Activated CD4-positive, alpha-beta T cell treated with anti-CD3 and anti-CD28 coated beads, Interleukin-2, amount 10 ng/mL, durations not matched to agents 24 days and 14 days (primary cell): Measurements from ENCODE around the gene ARHGAP8. TPM values are rescaled to one million over a fixed set of nuclear protein-coding genes. Genes with fewer than 3 reads are reported as not detected.

Experiments used
- DNase-seq: peaks from one replicate; pipeline ENCODE4 v3.0.0; 2022
- H3K27ac Mint-ChIP-seq: one replicate; pipeline ENCODE4 v1.8.0; 2022; ENCODE audit warnings: mild to moderate bottlenecking, mixed read lengths
- H3K27me3 Mint-ChIP-seq: one replicate; pipeline ENCODE4 v1.8.0; 2022; ENCODE audit warnings: mixed read lengths
- H3K36me3 Mint-ChIP-seq: one replicate; pipeline ENCODE4 v1.8.0; 2022; ENCODE audit warnings: low read depth, mild to moderate bottlenecking, mixed read lengths
- H3K4me1 Mint-ChIP-seq: one replicate; pipeline ENCODE4 v1.8.0; 2021; ENCODE audit warnings: mixed read lengths
- H3K4me3 Mint-ChIP-seq: one replicate; pipeline ENCODE4 v1.8.0; 2022; ENCODE audit warnings: mild to moderate bottlenecking, moderate library complexity, mixed read lengths
- H3K9me3 Mint-ChIP-seq: one replicate; pipeline ENCODE4 v1.8.0; 2021; ENCODE audit warnings: mixed read lengths
- intact Hi-C: fragments of 100-400 bp; cut with micrococcal nuclease; formaldehyde crosslinking; loops from one replicate; pipeline ENCODE4 v1.15.1; 2023
- total RNA-seq: library from RNA; stranded (reverse); gene quantifications from 2 replicates; pipeline ENCODE4 v1.2.3, GENCODE V29; 2022

Gene ARHGAP8
- total RNA-seq, 1 donor from 2014 or later, result 0.12 TPM

DNA sequence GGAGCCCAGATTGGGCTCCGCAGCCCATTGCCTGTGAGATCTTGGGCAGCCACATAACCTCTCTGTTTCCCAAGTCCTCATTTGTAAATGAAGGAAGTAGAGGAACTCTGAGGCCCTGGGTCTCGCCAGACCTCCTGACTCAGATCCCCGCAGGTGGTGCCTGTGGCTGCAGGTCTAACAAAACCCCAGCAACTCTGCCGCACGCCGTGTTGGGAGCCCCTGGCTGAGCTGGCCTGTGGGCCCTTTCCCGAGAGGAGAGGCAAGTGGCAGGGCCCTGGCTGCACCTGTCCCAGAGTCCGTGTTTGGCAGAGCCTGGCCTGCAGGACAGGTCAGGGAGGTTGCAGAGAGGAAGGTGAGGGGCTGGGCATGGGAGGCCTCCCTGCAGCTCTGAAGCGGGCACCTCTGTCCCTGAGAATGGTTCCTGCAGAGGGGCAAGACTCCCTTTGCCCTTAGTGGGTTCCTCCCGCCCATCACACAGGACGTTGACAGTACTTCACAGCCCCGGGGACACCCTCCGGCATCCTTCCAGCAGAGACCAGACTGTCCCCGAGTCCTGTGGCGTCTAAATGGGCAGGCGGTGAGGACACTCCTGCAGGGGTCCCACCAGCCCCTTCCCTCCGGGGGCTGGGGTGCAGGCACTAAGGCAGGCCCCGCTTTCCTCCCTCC lies 67.7 kb downstream of the ARHGAP8 start:
- Mint-ChIP-seq H3K36me3 (no peaks in the 10 kb centered on the region), H3K27ac (no peak overlapping the region), H3K4me1 (no peaks in the 10 kb centered on the region), H3K9me3 (no peaks in the 10 kb centered on the region), H3K27me3 (no peaks in the 10 kb centered on the region), H3K4me3 (no peak overlapping the region)
- no peak for DNase-seq
- intact Hi-C loops, result loop anchor here (1.0 kb wide), 1 partner anchor 276 kb away; no protein-coding TSS in a partner anchor

DNA sequence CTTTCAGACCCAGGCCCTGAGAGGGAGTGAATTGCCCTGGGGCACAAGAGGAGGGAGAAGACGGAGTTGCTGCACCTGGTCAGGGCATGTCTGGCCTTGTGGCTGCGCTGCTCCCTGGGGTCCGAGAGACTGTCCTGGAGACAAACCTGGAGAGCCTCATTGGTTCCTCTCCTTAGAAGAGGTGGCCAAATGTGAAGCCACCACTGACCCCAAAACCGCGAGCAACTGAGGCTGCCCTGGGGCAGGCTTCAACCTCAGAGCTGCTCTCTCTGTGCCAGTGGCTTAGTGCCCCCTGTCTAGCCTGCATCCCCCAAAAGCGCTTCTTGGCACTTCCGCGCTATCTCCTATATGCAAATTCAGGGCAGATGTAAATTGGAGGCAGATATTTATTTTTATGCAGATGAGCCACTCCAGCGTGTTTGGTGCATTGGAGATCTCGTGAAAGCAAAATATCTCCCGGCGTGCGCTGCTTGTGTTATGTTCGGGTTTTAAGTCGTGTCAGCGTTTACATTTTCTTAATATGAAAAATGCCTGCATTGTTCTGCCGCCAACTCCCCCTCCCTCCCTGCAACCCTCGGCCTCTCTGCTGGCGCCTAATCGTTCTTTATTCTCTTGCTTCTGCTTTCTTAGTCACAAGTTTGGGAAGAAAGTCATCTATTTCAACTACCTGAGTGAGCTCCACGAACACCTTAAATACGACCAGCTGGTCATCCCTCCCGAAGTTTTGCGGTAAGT lies 69.5 kb downstream of the ARHGAP8 start:
- Mint-ChIP-seq H3K27ac (no peak overlapping the region), H3K9me3 (no peaks in the 10 kb centered on the region), H3K4me1 (no peaks in the 10 kb centered on the region), H3K27me3 (no peaks in the 10 kb centered on the region), H3K36me3 (no peaks in the 10 kb centered on the region), H3K4me3 (no peak overlapping the region)
- intact Hi-C loops, result no loop called here
- no peak for DNase-seq

DNA sequence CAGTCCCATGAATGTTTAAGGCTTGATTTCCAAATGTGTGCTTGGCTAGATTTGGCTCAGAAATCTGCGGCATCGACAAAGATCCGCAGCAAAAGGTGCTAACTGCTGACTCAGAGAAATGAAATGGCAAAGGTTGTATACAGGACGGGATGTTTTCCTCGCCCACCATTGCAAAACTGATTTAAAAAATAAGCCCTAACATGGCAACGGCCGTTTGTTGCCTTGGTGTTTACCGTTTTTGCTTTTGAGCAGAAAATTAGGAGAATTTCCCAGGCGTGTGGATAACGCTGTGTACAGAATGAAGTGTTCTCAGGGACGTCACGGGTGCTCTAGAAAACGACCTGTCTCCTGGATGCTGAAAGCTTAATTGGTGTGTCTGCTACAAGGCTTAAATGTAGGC lies 70.2 kb downstream of the ARHGAP8 start:
- H3K36me3 Mint-ChIP-seq, result no peaks in the 10 kb centered on the region
- no peak for DNase-seq
- H3K4me1 Mint-ChIP-seq, result no peaks in the 10 kb centered on the region
- H3K4me3 Mint-ChIP-seq, result no peak overlapping the region
- H3K27me3 Mint-ChIP-seq, result no peaks in the 10 kb centered on the region
- no peaks in the 10 kb centered on the region for H3K9me3 Mint-ChIP-seq
- intact Hi-C loops, result no loop called here
- H3K27ac Mint-ChIP-seq, result no peak overlapping the region

DNA sequence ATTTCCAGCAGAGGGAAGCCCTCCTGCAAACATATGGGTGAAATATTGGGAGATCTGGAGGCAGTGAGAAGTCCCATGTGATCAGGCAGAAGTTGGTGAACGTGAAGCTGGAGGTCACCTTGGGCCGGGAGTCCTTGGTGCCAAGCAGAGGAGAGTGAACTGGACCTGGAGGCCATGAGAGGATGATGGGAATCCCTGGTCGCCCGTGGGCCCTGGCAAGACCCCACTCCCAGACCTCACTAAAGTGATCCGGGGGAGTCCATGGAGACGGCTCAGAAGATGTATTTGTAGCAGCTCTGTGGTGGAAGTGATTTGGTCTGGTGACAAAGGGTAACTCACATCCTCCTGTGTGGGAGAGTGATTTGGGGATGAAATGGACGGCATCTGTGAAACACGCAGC lies 71.0 kb downstream of the ARHGAP8 start:
- Mint-ChIP-seq H3K4me3 (no peak overlapping the region), H3K36me3 (no peaks in the 10 kb centered on the region), H3K27ac (no peak overlapping the region), H3K27me3 (no peaks in the 10 kb centered on the region), H3K9me3 (no peaks in the 10 kb centered on the region), H3K4me1 (no peaks in the 10 kb centered on the region)
- DNase-seq, result no peak
- intact Hi-C loops, result no loop called here

DNA sequence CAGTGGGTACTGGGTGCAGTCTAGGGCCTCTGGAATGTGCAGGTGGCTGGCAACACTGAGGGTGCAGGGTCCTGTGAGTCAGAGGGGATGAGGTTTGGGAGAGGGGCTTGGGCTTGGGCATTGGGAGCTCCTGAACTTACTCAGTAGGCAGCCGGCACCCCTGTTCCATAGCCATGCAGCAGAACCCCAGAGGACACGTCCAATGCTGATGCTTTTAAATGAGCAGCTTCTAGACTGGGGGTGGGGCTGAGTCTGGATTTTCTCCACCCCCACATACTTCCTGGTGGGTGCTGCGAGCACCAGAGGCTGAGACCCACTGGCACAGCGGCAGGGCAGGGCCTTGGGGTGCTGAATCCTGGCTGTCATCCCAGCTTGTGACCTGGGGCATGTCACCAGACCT lies 71.4 kb downstream of the ARHGAP8 start:
- Mint-ChIP-seq H3K4me3 (no peak overlapping the region), H3K27me3 (no peaks in the 10 kb centered on the region), H3K27ac (no peak overlapping the region), H3K9me3 (no peaks in the 10 kb centered on the region), H3K4me1 (no peaks in the 10 kb centered on the region), H3K36me3 (no peaks in the 10 kb centered on the region)
- no peak for DNase-seq
- intact Hi-C loops, result no loop called here

DNA sequence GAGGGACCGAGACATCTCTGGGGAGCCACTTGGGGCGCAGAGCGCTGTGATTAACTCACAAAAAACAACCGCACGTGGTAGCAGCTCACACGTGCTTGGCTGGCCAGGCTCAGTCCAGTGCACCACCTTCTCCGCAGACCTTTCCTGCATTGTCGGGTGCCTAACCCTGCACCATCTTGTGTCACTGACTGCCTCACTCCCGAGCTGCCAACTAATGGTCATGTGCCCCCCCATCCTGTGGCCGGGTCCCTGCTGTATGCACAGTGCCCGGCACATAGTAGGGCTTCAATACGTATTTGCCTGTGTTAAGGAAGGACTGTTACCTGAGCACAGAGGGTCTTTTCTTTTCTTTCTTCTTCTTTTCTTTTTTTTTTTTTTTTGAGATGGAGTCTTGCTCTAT lies 71.9 kb downstream of the ARHGAP8 start:
- no peak overlapping the region for H3K27ac Mint-ChIP-seq
- H3K4me1 Mint-ChIP-seq, result no peaks in the 10 kb centered on the region
- no peak overlapping the region for H3K4me3 Mint-ChIP-seq
- DNase-seq, result no peak
- H3K36me3 Mint-ChIP-seq, result no peaks in the 10 kb centered on the region
- H3K27me3 Mint-ChIP-seq, result no peaks in the 10 kb centered on the region
- H3K9me3 Mint-ChIP-seq, result no peaks in the 10 kb centered on the region
- intact Hi-C loops, result no loop called here

DNA sequence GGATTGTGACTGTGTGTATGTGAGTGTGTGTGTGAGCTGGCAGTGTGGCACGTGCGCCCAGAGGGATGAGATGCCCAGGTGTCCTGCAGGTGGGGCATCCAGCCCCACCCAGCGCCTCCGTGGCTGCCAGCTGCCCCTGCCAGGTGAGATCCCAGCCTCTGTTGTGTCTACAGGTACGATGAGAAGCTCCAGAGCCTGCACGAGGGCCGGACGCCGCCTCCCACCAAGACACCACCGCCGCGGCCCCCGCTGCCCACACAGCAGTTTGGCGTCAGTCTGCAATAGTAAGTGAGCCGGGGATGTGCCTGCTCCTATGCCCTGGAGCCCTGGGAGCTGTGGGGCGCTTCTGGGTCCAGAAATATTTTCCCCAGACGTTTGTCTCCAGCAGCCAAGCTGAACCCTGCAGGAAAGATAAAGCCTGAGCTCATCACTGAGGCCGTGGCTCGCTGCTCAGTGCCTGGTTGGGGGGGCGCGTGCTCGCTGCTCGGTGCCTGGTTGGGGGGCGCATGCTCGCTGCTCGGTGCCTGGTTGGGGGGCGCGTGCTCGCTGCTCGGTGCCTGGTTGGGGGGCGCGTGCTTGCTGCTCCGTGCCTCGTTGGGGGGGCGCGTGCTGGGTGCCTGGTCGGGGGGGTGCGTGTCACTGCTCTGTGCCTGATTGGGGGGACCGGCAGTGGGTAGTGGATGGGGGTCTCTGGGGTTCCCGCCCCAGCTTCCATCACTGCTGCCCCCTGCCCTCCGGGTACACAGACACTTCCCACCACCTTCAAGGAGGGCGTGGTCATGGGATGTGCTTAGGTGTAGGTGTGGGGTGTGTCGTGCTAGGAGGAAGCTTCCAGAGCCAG lies 73.2 kb downstream of the ARHGAP8 start:
- Mint-ChIP-seq H3K27ac (no peak overlapping the region), H3K9me3 (no peaks in the 10 kb centered on the region), H3K27me3 (no peaks in the 10 kb centered on the region), H3K4me3 (no peak overlapping the region), H3K36me3 (no peaks in the 10 kb centered on the region), H3K4me1 (no peaks in the 10 kb centered on the region)
- no peak for DNase-seq
- intact Hi-C loops, result no loop called here

DNA sequence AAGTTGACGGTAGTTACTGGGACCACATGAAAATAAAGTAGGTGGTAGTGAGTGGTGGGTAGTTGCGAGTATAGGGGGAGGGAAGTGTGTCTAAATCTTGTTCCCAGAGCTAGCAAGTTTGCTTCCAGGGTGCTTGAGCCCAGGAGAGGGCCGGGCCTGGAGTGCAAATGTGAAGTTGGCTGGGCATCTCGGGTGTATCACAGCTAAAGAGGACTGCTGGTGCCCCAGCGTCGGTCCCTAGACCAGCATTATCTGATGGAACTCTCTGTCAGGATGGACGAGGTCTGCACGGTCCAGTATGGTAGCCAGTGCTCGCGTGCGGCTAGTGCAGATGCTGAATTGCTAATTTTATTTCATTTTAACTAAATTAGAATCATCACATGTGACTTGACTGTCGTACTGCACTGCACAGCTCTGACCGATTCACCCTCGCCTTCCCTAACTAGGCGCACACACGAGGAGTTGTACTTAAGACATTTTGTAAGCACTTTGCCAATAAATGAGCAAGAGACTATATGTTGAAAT lies 75.4 kb downstream of the ARHGAP8 start:
- H3K27ac Mint-ChIP-seq, result no peak overlapping the region
- H3K4me1 Mint-ChIP-seq, result no peaks in the 10 kb centered on the region
- no peaks in the 10 kb centered on the region for H3K9me3 Mint-ChIP-seq
- DNase-seq, result no peak
- no peaks in the 10 kb centered on the region for H3K36me3 Mint-ChIP-seq
- H3K4me3 Mint-ChIP-seq, result no peak overlapping the region
- intact Hi-C loops, result no loop called here
- H3K27me3 Mint-ChIP-seq, result peaks cover 2% of the 10 kb centered on the region

DNA sequence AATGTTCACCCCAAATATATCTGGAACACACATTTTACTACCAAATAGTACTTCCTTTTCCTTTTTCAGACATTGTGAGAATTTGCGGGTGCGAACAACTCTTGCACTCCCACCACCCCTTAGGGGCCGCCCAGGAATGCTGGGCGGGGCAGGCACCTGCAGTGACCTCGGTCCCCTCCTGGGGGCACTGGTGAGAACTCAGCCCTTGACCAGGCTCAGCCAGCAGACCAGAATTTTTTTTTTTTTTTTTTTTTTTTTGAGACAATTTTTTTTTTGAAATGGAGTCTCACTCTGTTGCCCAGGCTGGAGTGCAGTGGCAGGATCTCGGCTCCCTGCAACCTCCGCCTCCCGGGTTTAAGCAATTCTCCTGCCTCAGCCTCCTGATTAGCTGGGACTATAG lies 75.8 kb downstream of the ARHGAP8 start:
- H3K9me3 Mint-ChIP-seq, result no peaks in the 10 kb centered on the region
- no peak overlapping the region for H3K27ac Mint-ChIP-seq
- H3K36me3 Mint-ChIP-seq, result no peaks in the 10 kb centered on the region
- intact Hi-C loops, result no loop called here
- H3K4me3 Mint-ChIP-seq, result no peak overlapping the region
- no peaks in the 10 kb centered on the region for H3K4me1 Mint-ChIP-seq
- H3K27me3 Mint-ChIP-seq, result peaks cover 2% of the 10 kb centered on the region
- peak; percentile 63 for DNase-seq

DNA sequence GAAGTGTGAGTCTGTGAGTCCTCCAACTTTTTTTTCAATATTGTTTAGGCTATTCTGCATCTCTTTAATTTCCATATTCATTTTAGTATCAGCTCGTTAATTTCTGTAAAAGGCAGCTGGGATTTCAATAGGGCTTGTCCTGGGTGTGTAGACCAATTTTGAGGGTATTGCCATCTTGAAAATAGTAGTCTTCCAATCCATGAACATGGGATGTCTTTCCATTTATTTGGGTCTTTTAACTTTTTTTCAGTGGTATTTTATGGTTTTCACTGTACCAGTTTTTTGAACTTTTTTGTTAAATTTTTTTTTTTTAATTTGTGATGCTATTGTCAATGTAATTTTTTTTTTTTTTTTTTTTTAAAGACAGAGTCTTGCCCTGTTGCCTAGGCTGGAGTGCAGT lies 79.5 kb downstream of the ARHGAP8 start:
- DNase-seq, result no peak
- H3K4me3 Mint-ChIP-seq, result no peak overlapping the region
- H3K9me3 Mint-ChIP-seq, result peaks cover 11% of the 10 kb centered on the region
- H3K4me1 Mint-ChIP-seq, result no peaks in the 10 kb centered on the region
- peaks cover 6% of the 10 kb centered on the region for H3K27me3 Mint-ChIP-seq
- intact Hi-C loops, result no loop called here
- no peak overlapping the region for H3K27ac Mint-ChIP-seq
- no peaks in the 10 kb centered on the region for H3K36me3 Mint-ChIP-seq

DNA sequence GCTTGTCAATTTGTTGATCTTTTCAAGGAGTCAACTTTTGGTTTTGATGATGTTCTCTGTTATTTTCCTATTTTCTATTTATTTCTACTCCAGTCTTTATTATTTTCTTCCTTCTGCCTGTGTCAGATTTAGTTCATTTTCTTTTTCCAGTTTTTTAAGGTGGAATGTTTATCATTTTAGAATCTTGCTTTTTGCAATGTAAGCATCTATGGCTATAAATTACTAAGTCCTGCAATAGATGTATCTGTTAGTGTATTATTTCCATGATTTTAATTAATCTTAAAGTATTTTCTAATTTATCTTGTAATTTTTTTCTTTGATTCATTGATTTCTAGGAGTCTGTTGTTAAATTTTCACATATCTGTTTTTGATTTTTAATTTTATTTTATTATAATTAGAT lies 81.7 kb downstream of the ARHGAP8 start:
- Mint-ChIP-seq H3K27me3 (peaks cover 6% of the 10 kb centered on the region), H3K27ac (no peak overlapping the region), H3K4me1 (no peaks in the 10 kb centered on the region), H3K4me3 (no peak overlapping the region), H3K9me3 (peaks cover 11% of the 10 kb centered on the region), H3K36me3 (no peaks in the 10 kb centered on the region)
- intact Hi-C loops, result no loop called here
- DNase-seq, result no peak

DNA sequence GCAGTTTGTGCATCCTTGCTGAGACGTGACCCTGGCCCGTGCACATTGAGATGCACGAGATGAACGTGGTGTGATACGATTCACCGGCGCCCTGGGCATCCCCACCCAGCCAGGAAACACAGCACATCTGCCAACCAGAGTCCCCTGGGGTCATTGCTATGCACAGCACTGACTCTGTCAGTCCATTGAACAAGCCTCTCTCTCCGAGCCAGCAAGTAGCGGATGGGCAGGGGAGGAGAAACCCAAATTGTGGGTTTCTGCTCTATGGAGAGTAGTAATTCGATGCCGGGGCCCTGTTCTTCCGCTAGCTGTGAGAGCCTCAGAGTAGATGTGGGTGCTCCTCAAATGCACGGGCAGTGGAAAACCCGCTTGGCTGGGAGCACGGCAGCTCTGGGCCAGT lies 85.1 kb downstream of the ARHGAP8 start:
- H3K4me1 Mint-ChIP-seq, result no peaks in the 10 kb centered on the region
- no peaks in the 10 kb centered on the region for H3K36me3 Mint-ChIP-seq
- no peak for DNase-seq
- intact Hi-C loops, result no loop called here
- H3K4me3 Mint-ChIP-seq, result no peak overlapping the region
- H3K9me3 Mint-ChIP-seq, result peaks cover 11% of the 10 kb centered on the region
- peaks cover 6% of the 10 kb centered on the region for H3K27me3 Mint-ChIP-seq
- H3K27ac Mint-ChIP-seq, result no peak overlapping the region

DNA sequence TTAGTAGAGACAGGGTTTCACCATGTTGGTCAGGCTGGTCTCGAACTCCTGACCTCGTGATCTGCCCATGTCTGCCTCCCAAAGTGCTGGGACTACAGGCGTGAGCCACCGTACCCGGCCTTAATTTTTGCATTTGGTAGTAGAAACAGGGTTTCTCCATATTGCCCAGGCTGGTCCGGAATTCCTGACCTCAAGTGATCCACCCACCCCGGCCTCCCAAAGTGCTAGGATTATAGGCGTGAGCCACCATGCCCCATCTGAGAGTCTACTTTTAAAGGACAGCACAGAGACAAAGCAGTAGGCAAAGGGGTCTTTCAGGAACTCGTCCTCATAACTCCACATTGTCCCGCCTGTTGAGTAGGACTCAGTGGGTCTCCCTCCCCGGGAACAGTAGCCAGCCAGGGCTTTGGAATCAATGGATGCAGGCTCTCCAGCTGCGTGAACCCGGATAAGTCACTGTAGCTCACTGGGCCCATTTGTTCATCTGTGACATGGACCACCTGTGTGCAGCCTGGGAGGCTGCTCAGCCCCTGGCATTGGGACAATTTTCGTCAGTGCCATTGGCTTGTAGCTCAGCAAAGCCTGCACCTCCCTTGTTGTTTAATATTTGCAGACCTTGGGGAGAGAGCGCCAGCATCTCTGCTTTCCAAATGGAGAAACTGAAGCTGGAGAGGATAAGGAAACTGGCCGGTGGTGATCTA lies 86.1 kb downstream of the ARHGAP8 start:
- intact Hi-C loops, result no loop called here
- H3K4me1 Mint-ChIP-seq, result no peaks in the 10 kb centered on the region
- no peak overlapping the region for H3K27ac Mint-ChIP-seq
- H3K27me3 Mint-ChIP-seq, result peaks cover 4% of the 10 kb centered on the region
- H3K36me3 Mint-ChIP-seq, result no peaks in the 10 kb centered on the region
- DNase-seq, result no peak
- no peak overlapping the region for H3K4me3 Mint-ChIP-seq
- H3K9me3 Mint-ChIP-seq, result peaks cover 11% of the 10 kb centered on the region
